GM12891 (cell line): ENCODE data around the gene LRRC17.

Source experiments
- POLR2A ChIP-seq: IDR thresholded peaks from 2 replicates; pipeline ENCODE4 v1.6.1; 2011; ENCODE audit warnings: low read depth, low read length, control low read depth
- TAF1 ChIP-seq: IDR thresholded peaks from 2 replicates; pipeline ENCODE4 v1.6.1; 2011; ENCODE audit warnings: low read depth, low read length, control low read depth

GRCh38 chr7:102992509-102992937, 79.7 kb downstream of the LRRC17 start:
- TF ChIP-seq POLR2A, result no peak
- no peak for TF ChIP-seq TAF1
